Activated T-cell treated with anti-CD3 and anti-CD28 coated beads, Interleukin-2, amount 50 U/mL, for 72 hours (primary cell): ENCODE data around the gene FAR1. TPM values are rescaled to one million over a fixed set of nuclear protein-coding genes. Genes with fewer than 3 reads are reported as not detected.
A peak's percentile ranks its signal among the peaks of the same experiment; 100 is the strongest.
"Not testable (repeated sequence)": the region's sequence is repeated elsewhere in the genome, so short reads cannot be mapped to it uniquely, and the experiment has no call there.

Source experiments
- ATAC-seq, 2 donors: fragments of 150-1000 bp; cut with Tn5 transposase; replicated peaks in 1 of 2; 2 replicates each; pipeline ENCODE4 v1.10.0; 2021; ENCODE audit warnings: moderate library complexity in 2 of 2, mild to moderate bottlenecking in 1 of 2
- DNase-seq, 2 donors: peaks; one replicate each; pipeline ENCODE4 v3.0.0; 2021 to 2022; ENCODE audit warnings: mixed read lengths in 1 of 2
- H3K27ac Mint-ChIP-seq: one replicate; pipeline ENCODE4 v1.8.0; 2022; ENCODE audit warnings: mild to moderate bottlenecking, moderate library complexity, mixed read lengths
- H3K27me3 Mint-ChIP-seq: one replicate; pipeline ENCODE4 v1.8.0; 2022; ENCODE audit warnings: low read depth, mixed read lengths
- H3K36me3 Mint-ChIP-seq, 2 donors: one replicate each; pipeline ENCODE4 v1.8.0; 2022; ENCODE audit warnings: mixed read lengths in 2 of 2, mild to moderate bottlenecking in 1 of 2; ENCODE audit not compliant: insufficient read depth in 2 of 2
- H3K4me1 Mint-ChIP-seq: one replicate; pipeline ENCODE4 v1.8.0; 2022; ENCODE audit warnings: low read depth, mixed read lengths
- H3K4me3 Mint-ChIP-seq, 2 donors: one replicate each; pipeline ENCODE4 v1.8.0; 2022; ENCODE audit warnings: mild to moderate bottlenecking in 2 of 2, mixed read lengths in 2 of 2, moderate library complexity in 2 of 2
- H3K9me3 Mint-ChIP-seq, 2 donors: one replicate each; pipeline ENCODE4 v1.8.0; 2022; ENCODE audit warnings: mixed read lengths in 2 of 2
- total RNA-seq, 2 donors: library from RNA; stranded (reverse); gene quantifications; one replicate each; pipeline ENCODE4 v1.2.3, GENCODE V29; 2022

Gene FAR1
- total RNA-seq = 10 to 100 TPM; 49.4 to 53.4 TPM

GRCh38 chr11:13668102-13668956 is at the start of gene FAR1:
Gene FAR1 (plus strand): TSS chr11:13668668. CDS start chr11:13694766, 26,098 bp downstream.
- H3K4me3 Mint-ChIP-seq = peak within 1 kb of the TSS; percentile 91 to 100
- peak within 1 kb of the TSS; percentile 94 for H3K27ac Mint-ChIP-seq
- peak; percentile 97 to 98 for DNase-seq
- H3K36me3 Mint-ChIP-seq = peaks cover 8 to 9% of the 10 kb centered on the region in 2 donors
- peaks cover 46% of the 10 kb centered on the region for H3K4me1 Mint-ChIP-seq
- peak; percentile 92 for ATAC-seq
- no peaks in the 10 kb centered on the region for H3K9me3 Mint-ChIP-seq
- H3K27me3 Mint-ChIP-seq = peaks cover 6% of the 10 kb centered on the region

- Mint-ChIP-seq H3K9me3 (peaks cover 4 to 19% of the 10 kb centered on the region in 2 donors), H3K27me3 (no peaks in the 10 kb centered on the region), H3K36me3 (peaks cover 2 to 5% of the 10 kb centered on the region in 2 donors), H3K27ac (no peak overlapping the region), H3K4me3 (no peak overlapping the region), H3K4me1 (no peaks in the 10 kb centered on the region)
- no peak for DNase-seq
- no peak for ATAC-seq
Observed at GRCh38 chr11:13620063-13620462, 48.4 kb upstream of the FAR1 start.

- not testable (repeated sequence) for H3K36me3 Mint-ChIP-seq, H3K27me3 Mint-ChIP-seq, H3K4me3 Mint-ChIP-seq, DNase-seq, H3K4me1 Mint-ChIP-seq, ATAC-seq, H3K9me3 Mint-ChIP-seq, H3K27ac Mint-ChIP-seq
Observed at GRCh38 chr11:13626818-13627217, 41.6 kb upstream of the FAR1 start.

GRCh38 chr11:13628634-13629033 is 39.8 kb upstream of the FAR1 start:
- H3K4me3 Mint-ChIP-seq, H3K27me3 Mint-ChIP-seq, H3K4me1 Mint-ChIP-seq, H3K36me3 Mint-ChIP-seq, DNase-seq, ATAC-seq, H3K27ac Mint-ChIP-seq, H3K9me3 Mint-ChIP-seq: not testable (repeated sequence)

- Mint-ChIP-seq H3K4me3 (no peak overlapping the region), H3K27me3 (no peaks in the 10 kb centered on the region), H3K36me3 (peaks cover 2 to 5% of the 10 kb centered on the region in 2 donors), H3K9me3 (peaks cover 4% of the 10 kb centered on the region in 2 donors), H3K27ac (no peak overlapping the region), H3K4me1 (no peaks in the 10 kb centered on the region)
- ATAC-seq = no peak
- DNase-seq = no peak
Observed at GRCh38 chr11:13629779-13630178, 38.7 kb upstream of the FAR1 start.

- Mint-ChIP-seq H3K27ac (no peak overlapping the region), H3K4me3 (no peak overlapping the region), H3K36me3 (no peaks in the 10 kb centered on the region), H3K4me1 (no peaks in the 10 kb centered on the region), H3K9me3 (no peaks in the 10 kb centered on the region), H3K27me3 (no peaks in the 10 kb centered on the region)
- ATAC-seq = no peak
- DNase-seq = no peak
Observed at GRCh38 chr11:13635290-13635689, 33.2 kb upstream of the FAR1 start.

- Mint-ChIP-seq H3K4me1 (no peaks in the 10 kb centered on the region), H3K4me3 (no peak overlapping the region), H3K27me3 (peaks cover 4% of the 10 kb centered on the region), H3K9me3 (no peaks in the 10 kb centered on the region), H3K36me3 (no peaks in the 10 kb centered on the region), H3K27ac (no peak overlapping the region)
- DNase-seq (no peak), ATAC-seq (no peak)
Observed at GRCh38 chr11:13635804-13636203, 32.7 kb upstream of the FAR1 start.

- Mint-ChIP-seq H3K9me3 (no peaks in the 10 kb centered on the region), H3K36me3 (no peaks in the 10 kb centered on the region), H3K4me1 (no peaks in the 10 kb centered on the region), H3K27ac (no peak overlapping the region), H3K4me3 (no peak overlapping the region), H3K27me3 (peaks cover 18% of the 10 kb centered on the region)
- DNase-seq (no peak), ATAC-seq (no peak)
Observed at GRCh38 chr11:13637125-13638069, 31.1 kb upstream of the FAR1 start.

GRCh38 chr11:13638422-13638821 is 30.0 kb upstream of the FAR1 start:
- ATAC-seq = no peak
- Mint-ChIP-seq H3K9me3 (no peaks in the 10 kb centered on the region), H3K27ac (no peak overlapping the region), H3K4me1 (no peaks in the 10 kb centered on the region), H3K27me3 (peaks cover 25% of the 10 kb centered on the region), H3K4me3 (no peak overlapping the region), H3K36me3 (no peaks in the 10 kb centered on the region)
- no peak for DNase-seq

- H3K4me1 Mint-ChIP-seq = no peaks in the 10 kb centered on the region
- H3K27me3 Mint-ChIP-seq = peaks cover 25% of the 10 kb centered on the region
- no peak for ATAC-seq
- no peak for DNase-seq
- H3K27ac Mint-ChIP-seq = no peak overlapping the region
- H3K36me3 Mint-ChIP-seq = no peaks in the 10 kb centered on the region
- H3K4me3 Mint-ChIP-seq = no peak overlapping the region
- no peaks in the 10 kb centered on the region for H3K9me3 Mint-ChIP-seq
Observed at GRCh38 chr11:13644997-13645687, 23.3 kb upstream of the FAR1 start.

- Mint-ChIP-seq H3K4me1 (no peaks in the 10 kb centered on the region), H3K27me3 (peaks cover 7% of the 10 kb centered on the region), H3K27ac (no peak overlapping the region), H3K9me3 (no peaks in the 10 kb centered on the region), H3K4me3 (no peak overlapping the region), H3K36me3 (no peaks in the 10 kb centered on the region)
- DNase-seq (no peak), ATAC-seq (no peak)
Observed at GRCh38 chr11:13647391-13647790, 21.1 kb upstream of the FAR1 start.

GRCh38 chr11:13649619-13650018 is 18.8 kb upstream of the FAR1 start:
- no peak overlapping the region for H3K4me3 Mint-ChIP-seq

GRCh38 chr11:13651515-13651914 is 17.0 kb upstream of the FAR1 start:
- H3K36me3 Mint-ChIP-seq, DNase-seq, H3K27ac Mint-ChIP-seq, ATAC-seq, H3K4me1 Mint-ChIP-seq, H3K9me3 Mint-ChIP-seq, H3K4me3 Mint-ChIP-seq: not testable (repeated sequence)
- peaks cover 32% of the 10 kb centered on the region for H3K27me3 Mint-ChIP-seq

More at GRCh38 chr11:13649619-13650018, 18.8 kb upstream of the FAR1 start:
- DNase-seq (no peak), ATAC-seq (no peak)
- Mint-ChIP-seq H3K36me3 (no peaks in the 10 kb centered on the region), H3K27ac (no peak overlapping the region), H3K4me1 (no peaks in the 10 kb centered on the region), H3K9me3 (peaks cover 0 to 2% of the 10 kb centered on the region in 2 donors), H3K27me3 (peaks cover 16% of the 10 kb centered on the region)
